GM18507 (cell line): ENCODE measurements around the gene OR56B4.
"Not testable (repeated sequence)": the region's sequence is repeated elsewhere in the genome, so short reads cannot be mapped to it uniquely, and the experiment has no call there.

Source experiments
- DNase-seq: peaks from one replicate; pipeline ENCODE4 v3.0.0; 2011; ENCODE audit warnings: low read depth; ENCODE audit not compliant: insufficient read length; ENCODE audit errors: extremely low spot score
- FAIRE-seq: peaks from 2 replicates; lab custom pipeline; 2011; peaks lifted over from hg19 to GRCh38; lab: Jason Lieb, UNC

OR56B4 gene

GRCh38 chr11:6107384-6107783 lies at the start of gene OR56B4:
OR56B4 (plus strand) TSS chr11:6107684; CDS start chr11:6107779, 95 bp downstream.
- FAIRE-seq, DNase-seq: not testable (repeated sequence)

- DNase-seq (no peak), FAIRE-seq (no peak)
These were observed 46.0 kb upstream of the OR56B4 start for GRCh38 chr11:6061475-6061874.

GRCh38 chr11:6062691-6063358 lies 44.7 kb upstream of the OR56B4 start:
- no peak for FAIRE-seq
- DNase-seq, result no peak

GRCh38 chr11:6067502-6067901 lies 40.0 kb upstream of the OR56B4 start:
- FAIRE-seq (no peak), DNase-seq (no peak)

GRCh38 chr11:6076443-6076842 lies 31.0 kb upstream of the OR56B4 start:
- not testable (repeated sequence) for FAIRE-seq, DNase-seq

GRCh38 chr11:6077723-6078122 lies 29.8 kb upstream of the OR56B4 start:
- FAIRE-seq, result no peak
- no peak for DNase-seq

GRCh38 chr11:6079463-6079862 lies 28.0 kb upstream of the OR56B4 start:
- DNase-seq (no peak), FAIRE-seq (no peak)

GRCh38 chr11:6083129-6083528 lies 24.4 kb upstream of the OR56B4 start:
- FAIRE-seq, result no peak
- DNase-seq, result no peak

GRCh38 chr11:6084587-6084986 lies 22.9 kb upstream of the OR56B4 start:
- no peak for DNase-seq
- no peak for FAIRE-seq

GRCh38 chr11:6094186-6094585 lies 13.3 kb upstream of the OR56B4 start:
- DNase-seq (no peak), FAIRE-seq (no peak)

GRCh38 chr11:6095798-6096197 lies 11.7 kb upstream of the OR56B4 start:
- no peak for DNase-seq
- FAIRE-seq, result no peak

GRCh38 chr11:6096417-6096816 lies 11.1 kb upstream of the OR56B4 start:
- no peak for FAIRE-seq
- DNase-seq, result no peak

- FAIRE-seq, result no peak
- DNase-seq, result no peak
These were observed 7.9 kb upstream of the OR56B4 start for GRCh38 chr11:6099577-6099976.

- no peak for FAIRE-seq
- DNase-seq, result no peak
These were observed 2.5 kb downstream of the OR56B4 start for GRCh38 chr11:6110011-6110410.

- no peak for DNase-seq
- no peak for FAIRE-seq
These were observed 4.2 kb downstream of the OR56B4 start for GRCh38 chr11:6111673-6112072.

- no peak for FAIRE-seq
- DNase-seq, result no peak
These were observed 9.2 kb downstream of the OR56B4 start for GRCh38 chr11:6116638-6117037.

- no peak for FAIRE-seq
These were observed 16.8 kb downstream of the OR56B4 start for GRCh38 chr11:6124245-6124644.

GRCh38 chr11:6127881-6128280 lies 20.4 kb downstream of the OR56B4 start:
- DNase-seq (no peak), FAIRE-seq (no peak)

More at GRCh38 chr11:6124245-6124644, 16.8 kb downstream of the OR56B4 start:
- no peak for DNase-seq

GRCh38 chr11:6129011-6129410 lies 21.5 kb downstream of the OR56B4 start:
- no peak for DNase-seq

GRCh38 chr11:6129635-6130034 lies 22.2 kb downstream of the OR56B4 start:
- DNase-seq, result no peak
- no peak for FAIRE-seq

More at GRCh38 chr11:6129011-6129410, 21.5 kb downstream of the OR56B4 start:
- no peak for FAIRE-seq

GRCh38 chr11:6132431-6132830 lies 24.9 kb downstream of the OR56B4 start:
- no peak for DNase-seq
- FAIRE-seq, result no peak

- not testable (repeated sequence) for FAIRE-seq, DNase-seq
These were observed 28.5 kb downstream of the OR56B4 start for GRCh38 chr11:6135936-6136335.
